Keratinocyte (primary cell): ENCODE measurements around the gene TSC22D4. TPM values are rescaled to one million over a fixed set of nuclear protein-coding genes. Genes with fewer than 3 reads are reported as not detected.
A peak's percentile ranks its signal among the peaks of the same experiment; 100 is the strongest.

Source experiments
- DNase-seq: peaks from one replicate; pipeline ENCODE4 v3.0.0-alpha.2; 2011; ENCODE audit warnings: low read depth, missing footprints, low spot score
- FAIRE-seq: peaks from 2 replicates; lab custom pipeline; 2011; peaks lifted over from hg19 to GRCh38; lab: Jason Lieb, UNC
- H2AFZ ChIP-seq: 2 replicates; pipeline ENCODE4 v1.6.0; 2012; ENCODE audit warnings: low read length, control low read depth, inconsistent platforms; ENCODE audit not compliant: control insufficient read depth
- H3K27ac ChIP-seq: 2 replicates; pipeline ENCODE4 v1.5.1; 2011; ENCODE audit warnings: low read length; ENCODE audit not compliant: control insufficient read depth, insufficient read depth
- H3K27me3 ChIP-seq: 3 replicates; pipeline ENCODE4 v1.6.0; 2011; ENCODE audit warnings: low read length; ENCODE audit not compliant: control insufficient read depth, insufficient read depth; ENCODE audit errors: extremely low read depth
- H3K36me3 ChIP-seq, 2 experiments: 2 replicates in 1 of 2; 3 replicates in 1 of 2; pipeline ENCODE4 v1.5.1; 2011; ENCODE audit warnings: low read length in 2 of 2, mild to moderate bottlenecking in 1 of 2; ENCODE audit not compliant: control insufficient read depth in 2 of 2, insufficient read depth in 2 of 2; ENCODE audit errors: extremely low read depth in 1 of 2
- H3K4me1 ChIP-seq: 3 replicates; pipeline ENCODE4 v1.5.1; 2011; ENCODE audit warnings: low read length; ENCODE audit not compliant: control insufficient read depth, insufficient read depth; ENCODE audit errors: extremely low read depth
- H3K4me2 ChIP-seq: 3 replicates; pipeline ENCODE4 v1.6.0; 2011; ENCODE audit warnings: low read depth, low read length; ENCODE audit not compliant: control insufficient read depth, insufficient read depth; ENCODE audit errors: extremely low read depth
- H3K4me3 ChIP-seq, 3 experiments: fragments of 200-600 bp in 1 of 3; sonication (generic) in 1 of 3; 2 replicates in 2 of 3; 3 replicates in 1 of 3; pipeline ENCODE4 v1.5.1; 2011 to 2016; ENCODE audit warnings: low read length in 3 of 3, mild to moderate bottlenecking in 3 of 3, control low read depth in 2 of 3, inconsistent platforms in 1 of 3, low read depth in 1 of 3, mixed read lengths in 1 of 3, mixed run types in 1 of 3, moderate library complexity in 1 of 3; ENCODE audit not compliant: control insufficient read depth in 2 of 3, insufficient read depth in 2 of 3; ENCODE audit errors: extremely low read depth in 1 of 3
- H3K79me2 ChIP-seq: 2 replicates; pipeline ENCODE4 v1.6.0; 2012; ENCODE audit warnings: low read length; ENCODE audit not compliant: control insufficient read depth, insufficient read depth
- H3K9ac ChIP-seq: 3 replicates; pipeline ENCODE4 v1.6.0; 2011; ENCODE audit warnings: low read length; ENCODE audit not compliant: control insufficient read depth, insufficient read depth; ENCODE audit errors: extremely low read depth
- H3K9me1 ChIP-seq: 3 replicates; pipeline ENCODE4 v1.6.0; 2011; ENCODE audit warnings: low read length; ENCODE audit not compliant: control insufficient read depth, insufficient read depth; ENCODE audit errors: extremely low read depth
- H3K9me3 ChIP-seq: 2 replicates; pipeline ENCODE4 v1.5.1; 2012; ENCODE audit warnings: low read depth, low read length; ENCODE audit not compliant: control insufficient read depth
- H4K20me1 ChIP-seq: 3 replicates; pipeline ENCODE4 v1.6.0; 2011; ENCODE audit warnings: low read length; ENCODE audit not compliant: control insufficient read depth, insufficient read depth; ENCODE audit errors: extremely low read depth
- CTCF ChIP-seq, 3 experiments: IDR thresholded peaks in 1 of 3; conservative IDR thresholded peaks in 1 of 3; optimal IDR thresholded peaks in 1 of 3; 2 replicates in 2 of 3; 3 replicates in 1 of 3; pipeline versions ENCODE3 to v1.5.1; 2011; ENCODE audit warnings: low read length in 3 of 3, mild to moderate bottlenecking in 3 of 3, moderate library complexity in 2 of 3, control low read depth in 1 of 3, inconsistent platforms in 1 of 3; ENCODE audit not compliant: insufficient read depth in 2 of 3; ENCODE audit errors: extremely low read depth in 1 of 3
- EZH2 ChIP-seq: IDR thresholded peaks from one replicate; pipeline ENCODE4 v1.6.1; 2012; ENCODE audit warnings: inconsistent platforms, mild to moderate bottlenecking, low read length, moderate library complexity
- dilution Hi-C: fragments of 300-500 bp; cut with MboI; formaldehyde crosslinking; loops from one replicate; pipeline ENCODE4 v1.7.0; 2020; ENCODE audit warnings: low sequenced_read_pairs; ENCODE audit not compliant: extremely low pct_ligation_motif_present
- polyA plus RNA-seq, 5 experiments: library from polyadenylated mRNA; depleted of rRNA in 3 of 5; stranded (reverse) in 3 of 5; stranded (forward) in 1 of 5; unstranded in 1 of 5; fragments of >200 nt; gene quantifications; 1 replicate in 1 of 5; 2 replicates in 3 of 5; 3 replicates in 1 of 5; pipeline versions ENCODE4 v1.2.1 to v1.2.3, GENCODE V29; 2011 to 2012; ENCODE audit warnings: missing spikeins in 2 of 5, low read depth in 1 of 5, low replicate concordance in 1 of 5

TSC22D4 gene
- polyA plus RNA-seq, 1 donor (not counting 4 experiments of a cell fraction or from before 2014, with no cell fraction given): 8.4 TPM

- DNase-seq: no peak
- Histone ChIP-seq H3K9ac (no peak overlapping the region), H2AFZ (no peak overlapping the region), H4K20me1 (no peaks in the 10 kb centered on the region), H3K27me3 (no peaks in the 10 kb centered on the region), H3K9me3 (no peaks in the 10 kb centered on the region), H3K9me1 (no peaks in the 10 kb centered on the region), H3K79me2 (no peaks in the 10 kb centered on the region), H3K36me3 (peaks cover 11 to 20% of the 10 kb centered on the region in 2 experiments), H3K4me2 (no peak overlapping the region), H3K4me1 (peaks cover 11% of the 10 kb centered on the region), H3K4me3 (no peak overlapping the region), H3K27ac (no peak overlapping the region)
- FAIRE-seq: no peak
- TF ChIP-seq EZH2 (no peak), CTCF (optimal IDR thresholded peaks at IDR 0.05 in 1 of 3, IDR thresholded peaks at IDR 0.05 in 1 of 3, conservative IDR thresholded peaks at IDR 0.05 in 1 of 3; ENCODE audit: extremely low read depth in 1 of 3, insufficient read depth in 2 of 3, low read length in 3 of 3) (peak; percentile 89 to 99 (median 96))
- dilution Hi-C loops: no loop called here
Measured at GRCh38 chr7:100469227-100470044, 9.6 kb downstream of the TSC22D4 start.

GRCh38 chr7:100467638-100468373 is 11.2 kb downstream of the TSC22D4 start:
- DNase-seq (no peak), FAIRE-seq (no peak)
- peaks cover 11 to 17% of the 10 kb centered on the region in 2 experiments for H3K36me3 ChIP-seq
- dilution Hi-C loops: no loop called here
- H3K27me3 ChIP-seq: no peaks in the 10 kb centered on the region
- H3K9ac ChIP-seq: no peak overlapping the region
- no peak overlapping the region for H3K27ac ChIP-seq
- no peak overlapping the region for H3K4me3 ChIP-seq
- H3K9me3 ChIP-seq: no peaks in the 10 kb centered on the region
- H3K79me2 ChIP-seq: no peaks in the 10 kb centered on the region
- no peaks in the 10 kb centered on the region for H4K20me1 ChIP-seq
- no peaks in the 10 kb centered on the region for H3K9me1 ChIP-seq
- H3K4me1 ChIP-seq: peaks cover 6% of the 10 kb centered on the region
- H2AFZ ChIP-seq: no peak overlapping the region
- no peak overlapping the region for H3K4me2 ChIP-seq
- TF ChIP-seq EZH2: no peak
- TF ChIP-seq CTCF (optimal IDR thresholded peaks at IDR 0.05 in 1 of 3, IDR thresholded peaks at IDR 0.05 in 1 of 3, conservative IDR thresholded peaks at IDR 0.05 in 1 of 3; ENCODE audit: extremely low read depth in 1 of 3, insufficient read depth in 2 of 3, low read length in 3 of 3): no peak
